Thyroid gland (tissue), 4 donors: ENCODE results near the gene HRK. TPM values are rescaled to one million over a fixed set of nuclear protein-coding genes. Genes with fewer than 3 reads are reported as not detected.

Experiments
- DNase-seq, 2 donors: peaks; one replicate each; pipeline ENCODE4 v3.0.0-alpha.2; 2019
- H3K27ac ChIP-seq, 3 donors: fragments of 200-600 bp; sonication (generic); 1 replicate in 2 of 3; 2 replicates in 1 of 3; pipeline ENCODE4 v1.5.1; 2016 to 2019; ENCODE audit warnings: mild to moderate bottlenecking in 1 of 3, moderate library complexity in 1 of 3
- H3K27me3 ChIP-seq: fragments of 200-600 bp; sonication (generic); one replicate; pipeline ENCODE4 v1.5.1; 2019
- H3K36me3 ChIP-seq, 2 donors: fragments of 200-600 bp; sonication (generic); one replicate each; pipeline ENCODE4 v1.5.1; 2016 to 2019
- H3K4me1 ChIP-seq, 2 donors: fragments of 200-600 bp; sonication (generic); one replicate each; pipeline ENCODE4 v1.5.1; 2017 to 2019
- H3K4me3 ChIP-seq, 3 donors: fragments of 200-600 bp; sonication (generic); replicated peaks in 1 of 3; 1 replicate in 2 of 3; 2 replicates in 1 of 3; pipeline ENCODE4 v1.5.1; 2016; ENCODE audit warnings: mild to moderate bottlenecking in 1 of 3
- H3K9me3 ChIP-seq: fragments of 200-600 bp; sonication (generic); one replicate; pipeline ENCODE4 v1.5.1; 2017
- POLR2A ChIP-seq, 2 donors: fragments of 450-650 bp; IDR thresholded peaks; one replicate each; pipeline ENCODE4 v1.6.1; 2017; ENCODE audit warnings: antibody characterized with exemption in 2 of 2, mild to moderate bottlenecking in 2 of 2, moderate library complexity in 1 of 2
- WGBS, 2 donors: methylation state at CpG; one replicate each; pipeline ENCODE4 v1.1.5; 2017; 5-methylcytosine and 5-hydroxymethylcytosine counted together
- intact Hi-C: fragments of 100-400 bp; cut with DNase I; formaldehyde crosslinking; loops from one replicate; pipeline ENCODE4 v1.15.1; 2023
- total RNA-seq, 4 donors: library from RNA; depleted of rRNA; stranded (reverse); fragments of >200 nt; gene quantifications; one replicate each; pipeline ENCODE4 v1.2.3, GENCODE V29; 2016
- TF ChIP-seq, protein P1 (sequence below), 6 experiments: fragments of 200-600 bp in 3 of 6; fragments of 450-650 bp in 3 of 6; sonication (generic) in 3 of 6; IDR thresholded peaks; one replicate each; pipeline ENCODE4 v1.5.1; 2016 to 2019; ENCODE audit warnings: antibody characterized with exemption in 6 of 6, mild to moderate bottlenecking in 2 of 6, inconsistent platforms in 1 of 6, moderate library complexity in 1 of 6

The HRK gene
- total RNA-seq, 4 donors from 2014 or later, result 0.39 to 0.83 (median 0.48) TPM

DNA sequence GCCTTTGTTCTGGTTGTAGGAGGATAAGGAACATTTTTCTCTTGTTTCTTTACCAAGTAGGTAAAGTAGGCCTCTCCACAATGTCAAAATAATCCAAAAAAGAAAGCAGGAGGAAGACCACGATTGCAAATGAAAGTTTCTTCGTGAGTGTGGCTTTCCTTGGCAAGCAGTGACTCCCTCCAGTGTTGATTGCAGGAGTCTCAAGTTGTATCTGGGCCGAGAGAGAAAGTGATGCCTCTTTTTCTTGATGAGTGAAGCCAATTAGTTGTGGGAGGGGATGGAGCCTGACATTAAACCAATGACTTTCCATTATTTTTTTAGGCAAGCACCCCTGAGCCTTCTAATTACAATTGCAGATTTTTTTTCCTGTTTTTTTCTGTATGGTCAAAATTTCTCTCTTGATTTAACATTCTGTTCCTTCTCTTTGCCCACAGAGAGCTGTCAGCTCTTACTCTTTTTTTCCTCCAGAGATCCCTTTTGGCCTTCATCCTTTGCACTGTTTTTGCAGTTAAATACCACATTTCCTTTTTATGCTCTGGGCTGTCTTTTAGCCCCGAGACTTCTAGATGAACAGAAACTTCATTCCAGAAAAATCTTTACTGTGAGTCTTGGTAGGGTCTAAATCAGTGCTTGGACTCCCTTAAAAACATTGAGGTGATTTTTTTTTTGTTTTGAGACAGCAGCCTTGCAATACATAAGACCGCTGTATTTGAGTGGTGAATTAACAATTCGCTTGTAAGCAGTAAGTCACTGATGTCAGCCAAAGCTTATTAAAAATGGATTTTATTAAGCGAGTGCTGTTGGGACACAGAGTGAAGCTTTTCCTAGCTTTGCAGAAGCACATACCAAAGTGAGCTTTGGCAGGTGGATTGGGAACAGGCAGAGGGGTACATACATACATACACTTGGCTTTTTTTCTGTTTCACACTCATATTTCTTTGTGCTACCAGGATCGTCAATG lies 45.3 kb upstream of the HRK start:
- Histone ChIP-seq H3K36me3 (peaks cover 4 to 5% of the 10 kb centered on the region in 2 donors), H3K9me3 (no peaks in the 10 kb centered on the region), H3K4me1 (peaks cover 0 to 31% of the 10 kb centered on the region in 2 donors), H3K27me3 (no peaks in the 10 kb centered on the region), H3K27ac (peak overlapping the region in 2 of 3 donors; percentile 32 to 44), H3K4me3 (no peak overlapping the region)
- intact Hi-C loops, result no loop called here
- WGBS, 2 donors, result 68 to 76% methylated on average over 8 of the region's 8 CpGs
- DNase-seq, result no peak
- TF ChIP-seq, protein P1, sequence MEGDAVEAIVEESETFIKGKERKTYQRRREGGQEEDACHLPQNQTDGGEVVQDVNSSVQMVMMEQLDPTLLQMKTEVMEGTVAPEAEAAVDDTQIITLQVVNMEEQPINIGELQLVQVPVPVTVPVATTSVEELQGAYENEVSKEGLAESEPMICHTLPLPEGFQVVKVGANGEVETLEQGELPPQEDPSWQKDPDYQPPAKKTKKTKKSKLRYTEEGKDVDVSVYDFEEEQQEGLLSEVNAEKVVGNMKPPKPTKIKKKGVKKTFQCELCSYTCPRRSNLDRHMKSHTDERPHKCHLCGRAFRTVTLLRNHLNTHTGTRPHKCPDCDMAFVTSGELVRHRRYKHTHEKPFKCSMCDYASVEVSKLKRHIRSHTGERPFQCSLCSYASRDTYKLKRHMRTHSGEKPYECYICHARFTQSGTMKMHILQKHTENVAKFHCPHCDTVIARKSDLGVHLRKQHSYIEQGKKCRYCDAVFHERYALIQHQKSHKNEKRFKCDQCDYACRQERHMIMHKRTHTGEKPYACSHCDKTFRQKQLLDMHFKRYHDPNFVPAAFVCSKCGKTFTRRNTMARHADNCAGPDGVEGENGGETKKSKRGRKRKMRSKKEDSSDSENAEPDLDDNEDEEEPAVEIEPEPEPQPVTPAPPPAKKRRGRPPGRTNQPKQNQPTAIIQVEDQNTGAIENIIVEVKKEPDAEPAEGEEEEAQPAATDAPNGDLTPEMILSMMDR (IDR thresholded peaks at IDR 0.05), result no peak
- no peak for TF ChIP-seq POLR2A (IDR thresholded peaks at IDR 0.05)

DNA sequence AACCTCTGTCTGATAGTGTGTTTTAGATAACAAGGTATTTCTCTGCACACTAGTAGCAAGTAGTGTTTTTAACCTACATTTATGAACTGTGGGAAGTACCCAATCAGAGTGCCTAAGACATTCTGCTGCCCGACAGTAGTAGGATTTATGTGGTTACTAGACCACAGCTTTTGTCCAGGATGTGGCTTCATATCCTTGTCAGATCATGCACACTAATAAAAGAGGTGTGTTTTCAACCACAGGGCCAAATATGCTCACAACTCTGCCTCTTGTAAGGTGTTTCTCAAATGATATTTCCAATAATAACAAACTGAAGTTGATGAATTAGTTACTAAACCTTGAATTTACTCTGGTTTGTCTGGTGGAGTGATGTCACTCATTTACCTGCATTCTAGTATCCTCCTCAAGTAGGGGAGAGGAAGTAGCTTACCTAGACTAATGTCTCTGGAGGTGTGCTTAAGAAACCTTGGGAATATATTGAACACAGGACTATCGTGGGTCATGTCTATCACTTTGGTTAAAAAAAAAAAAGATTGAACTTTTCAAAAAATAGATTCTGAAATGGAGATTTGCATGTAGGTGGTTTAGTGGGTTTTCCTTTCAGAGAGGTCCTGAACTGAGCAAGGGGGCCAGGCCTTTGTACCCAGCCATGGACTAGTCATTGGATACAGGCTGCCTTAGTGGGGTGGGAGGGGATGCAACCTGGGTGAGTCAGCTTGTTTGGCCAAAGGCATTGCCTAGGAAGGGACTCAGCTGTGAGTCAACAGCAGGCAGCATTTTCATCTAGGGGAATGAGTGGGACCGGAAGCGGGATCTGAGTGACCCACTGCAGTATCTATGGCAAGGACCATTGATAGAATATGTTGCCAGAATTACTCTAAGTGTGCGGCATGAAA lies 43.6 kb upstream of the HRK start:
- H3K9me3 ChIP-seq, result no peaks in the 10 kb centered on the region
- H3K4me3 ChIP-seq, result no peak overlapping the region
- H3K27me3 ChIP-seq, result no peaks in the 10 kb centered on the region
- H3K4me1 ChIP-seq, result peaks cover 2 to 45% of the 10 kb centered on the region in 2 donors
- 74 to 89% methylated on average over 5 of the region's 5 CpGs for WGBS, 2 donors
- H3K36me3 ChIP-seq, result peaks cover 3 to 5% of the 10 kb centered on the region in 2 donors
- no peak for DNase-seq
- intact Hi-C loops, result no loop called here
- TF ChIP-seq POLR2A (IDR thresholded peaks at IDR 0.05), result no peak
- TF ChIP-seq, protein P1 (IDR thresholded peaks at IDR 0.05), result no peak
- H3K27ac ChIP-seq, result no peak overlapping the region

DNA sequence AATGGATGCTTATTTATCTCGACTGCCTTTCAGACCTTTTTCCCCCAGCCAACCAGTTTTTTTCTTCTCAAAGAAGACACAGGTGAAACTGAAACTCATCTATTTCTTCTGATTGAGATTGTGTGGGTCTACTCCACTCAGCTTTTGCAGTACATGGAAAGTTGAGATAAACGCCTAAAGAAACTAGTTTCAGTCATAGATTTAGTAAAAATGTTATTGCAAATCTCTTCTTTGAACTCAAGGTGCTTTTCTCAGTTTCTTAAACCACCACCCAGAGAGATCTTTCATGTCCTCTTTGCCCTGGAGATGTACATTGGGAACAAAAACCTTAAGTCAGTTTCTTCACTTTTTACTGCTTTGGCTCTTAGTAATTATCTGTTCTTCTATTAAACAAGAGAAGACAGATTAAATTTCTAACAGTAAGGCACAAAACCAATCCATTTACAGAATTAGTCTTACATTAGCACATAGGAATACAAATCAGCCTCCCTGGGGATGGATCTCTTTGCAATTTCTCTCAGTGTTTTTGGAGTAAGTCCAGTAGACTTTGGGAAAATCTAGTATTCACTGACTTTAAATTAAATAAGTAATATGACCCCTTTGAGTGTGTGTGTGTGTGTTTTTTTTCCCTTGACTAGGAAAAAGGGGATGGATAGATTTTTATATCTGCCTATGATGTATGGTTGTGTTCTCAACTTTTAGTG lies 41.1 kb upstream of the HRK start:
- Histone ChIP-seq H3K9me3 (no peaks in the 10 kb centered on the region), H3K36me3 (no peaks in the 10 kb centered on the region), H3K4me3 (no peak overlapping the region), H3K27ac (no peak overlapping the region), H3K4me1 (peaks cover 13 to 61% of the 10 kb centered on the region in 2 donors), H3K27me3 (no peaks in the 10 kb centered on the region)
- 81 to 87% methylated on average over 2 of the region's 2 CpGs for WGBS, 2 donors
- intact Hi-C loops, result no loop called here
- DNase-seq, result no peak
- TF ChIP-seq, protein P1 (IDR thresholded peaks at IDR 0.05), result no peak
- TF ChIP-seq POLR2A (IDR thresholded peaks at IDR 0.05), result no peak

DNA sequence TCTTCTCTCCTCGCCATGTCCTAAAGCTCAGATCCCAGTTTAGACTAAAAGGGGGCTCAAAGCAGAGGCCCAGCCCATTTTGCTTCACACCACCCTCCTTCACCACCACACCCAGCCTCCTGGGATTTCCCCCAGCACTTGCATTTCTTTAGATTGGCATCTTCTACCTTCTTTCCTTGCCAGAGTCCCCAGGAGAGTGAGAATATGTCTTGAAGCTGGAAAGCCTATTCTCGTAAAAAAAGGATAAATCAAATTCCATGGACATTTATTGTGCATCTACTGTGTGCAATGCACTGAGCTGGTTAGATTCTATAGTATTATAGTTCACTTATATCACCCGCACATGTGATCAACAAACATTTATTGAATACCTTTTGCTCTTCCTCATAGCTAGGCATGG lies 39.7 kb upstream of the HRK start:
- Histone ChIP-seq H3K27ac (peak overlapping the region; percentile 66 to 85 (median 80)), H3K27me3 (no peaks in the 10 kb centered on the region), H3K4me3 (no peak overlapping the region), H3K4me1 (peaks cover 24 to 63% of the 10 kb centered on the region in 2 donors), H3K36me3 (no peaks in the 10 kb centered on the region), H3K9me3 (no peaks in the 10 kb centered on the region)
- DNase-seq, result no peak
- 91 to 97% methylated on average over 3 of the region's 3 CpGs for WGBS, 2 donors
- intact Hi-C loops, result no loop called here
- no peak for TF ChIP-seq POLR2A (IDR thresholded peaks at IDR 0.05)
- TF ChIP-seq, protein P1 (IDR thresholded peaks at IDR 0.05), result no peak
